IMR-90 (cell line): ENCODE data around the gene HARS1.

Source experiments
- BHLHE40 ChIP-seq: fragments of 150-350 bp; IDR thresholded peaks from 2 replicates; pipeline ENCODE4 v1.6.1; 2016; ENCODE audit warnings: mild to moderate bottlenecking, low read depth, low read length
- CEBPB ChIP-seq: IDR thresholded peaks from 2 replicates; pipeline ENCODE4 v1.6.1; 2012; ENCODE audit warnings: low read depth, low read length, improper control_type of control experiment
- CHD1 ChIP-seq: IDR thresholded peaks from 2 replicates; pipeline ENCODE4 v1.6.1; 2012; ENCODE audit warnings: low read depth, low read length, improper control_type of control experiment
- CTCF ChIP-seq: conservative IDR thresholded peaks from 2 replicates; pipeline ENCODE4 v1.5.1; 2012; ENCODE audit warnings: mild to moderate bottlenecking, low read depth, low read length, improper control_type of control experiment
- MXI1 ChIP-seq: IDR thresholded peaks from 2 replicates; pipeline ENCODE4 v1.6.1; 2012; ENCODE audit warnings: low read depth, mild to moderate bottlenecking, low read length, moderate library complexity, borderline replicate concordance
- POLR2A ChIP-seq: IDR thresholded peaks from 2 replicates; pipeline ENCODE4 v1.6.1; 2012; ENCODE audit warnings: mild to moderate bottlenecking, low read depth, low read length
- RCOR1 ChIP-seq: IDR thresholded peaks from 2 replicates; pipeline ENCODE4 v1.6.1; 2012; ENCODE audit warnings: mild to moderate bottlenecking, low read length, improper control_type of control experiment; ENCODE audit not compliant: insufficient replicate concordance
- SMC3 ChIP-seq: fragments of 150-350 bp; IDR thresholded peaks from 2 replicates; pipeline ENCODE4 v1.6.1; 2016; ENCODE audit warnings: low read depth, mild to moderate bottlenecking, antibody characterized with exemption, low read length, moderate library complexity
- TF ChIP-seq, protein P1 (sequence below): fragments of 150-350 bp; IDR thresholded peaks from 2 replicates; pipeline ENCODE4 v1.6.1; 2017; ENCODE audit warnings: mild to moderate bottlenecking, antibody characterized with exemption, low read length, low read depth

DNA sequence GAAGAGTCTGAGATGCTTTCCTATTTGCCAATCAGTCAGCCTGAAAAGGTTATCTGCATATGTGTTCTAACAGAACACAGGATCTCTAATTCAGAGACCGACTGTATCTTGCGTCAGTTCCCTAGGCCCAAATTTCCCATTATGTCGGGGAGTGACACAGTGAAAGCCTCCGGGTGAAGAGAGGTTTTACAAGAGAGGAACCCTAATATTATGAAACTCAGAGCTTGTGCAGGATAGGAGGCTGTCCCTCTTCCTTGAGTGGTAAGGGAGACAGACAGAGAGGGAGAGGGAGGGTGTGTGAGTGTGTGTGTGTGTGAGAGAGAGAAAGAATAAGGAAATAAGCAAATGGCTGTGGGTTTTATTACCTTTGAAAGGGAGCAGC is 60.1 kb downstream of the HARS1 start:
- no peak for TF ChIP-seq CTCF
- no peak for TF ChIP-seq POLR2A
- no peak for TF ChIP-seq MXI1
- TF ChIP-seq CEBPB: no peak
- TF ChIP-seq SMC3: no peak
- TF ChIP-seq BHLHE40: no peak
- TF ChIP-seq RCOR1: no peak
- TF ChIP-seq, protein P1, sequence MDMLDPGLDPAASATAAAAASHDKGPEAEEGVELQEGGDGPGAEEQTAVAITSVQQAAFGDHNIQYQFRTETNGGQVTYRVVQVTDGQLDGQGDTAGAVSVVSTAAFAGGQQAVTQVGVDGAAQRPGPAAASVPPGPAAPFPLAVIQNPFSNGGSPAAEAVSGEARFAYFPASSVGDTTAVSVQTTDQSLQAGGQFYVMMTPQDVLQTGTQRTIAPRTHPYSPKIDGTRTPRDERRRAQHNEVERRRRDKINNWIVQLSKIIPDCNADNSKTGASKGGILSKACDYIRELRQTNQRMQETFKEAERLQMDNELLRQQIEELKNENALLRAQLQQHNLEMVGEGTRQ: no peak
- TF ChIP-seq CHD1: no peak
